CD4-positive, alpha-beta T cell treated with Interleukin-21 for 1 hour (primary cell): Measurements from ENCODE around the gene ACBD6.

Experiments
- DNase-seq: peaks from one replicate; pipeline ENCODE4 v3.0.0-alpha.2; 2020

The ACBD6 gene

GRCh38 chr1:180251526-180252305, 250.7 kb downstream of the ACBD6 start:
- DNase-seq: no peak

DNA sequence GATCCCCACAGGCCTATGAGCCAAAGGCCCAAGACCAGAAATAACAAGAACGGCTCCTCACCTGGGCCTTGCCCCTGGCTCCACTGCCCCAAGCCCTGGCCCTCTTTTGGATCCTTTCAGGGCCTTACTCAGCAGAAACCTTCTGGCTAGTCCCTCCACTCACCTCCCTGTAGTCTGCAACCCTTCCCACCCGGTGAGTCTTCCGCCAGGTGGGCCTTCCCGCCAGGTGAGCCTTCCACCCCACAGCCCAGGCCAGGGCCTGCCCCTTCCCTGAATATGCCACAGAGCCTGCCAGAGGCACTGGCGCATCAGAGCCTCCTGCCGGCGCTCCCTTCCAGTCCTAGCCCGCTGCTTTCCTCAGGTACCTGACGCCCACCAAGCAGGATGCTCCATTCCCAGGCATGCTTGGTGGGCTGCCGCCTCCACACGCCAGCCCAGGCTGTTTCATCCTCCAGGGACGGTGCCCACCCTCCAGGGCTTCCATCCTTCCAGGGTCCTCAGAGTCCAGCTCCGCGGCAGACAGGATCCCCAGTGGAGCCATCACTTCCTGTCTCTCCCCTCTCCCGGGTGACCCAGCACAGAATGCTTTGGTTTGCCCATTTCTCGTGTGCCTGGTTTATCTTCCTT, 251.4 kb downstream of the ACBD6 start:
- no peak for DNase-seq

DNA sequence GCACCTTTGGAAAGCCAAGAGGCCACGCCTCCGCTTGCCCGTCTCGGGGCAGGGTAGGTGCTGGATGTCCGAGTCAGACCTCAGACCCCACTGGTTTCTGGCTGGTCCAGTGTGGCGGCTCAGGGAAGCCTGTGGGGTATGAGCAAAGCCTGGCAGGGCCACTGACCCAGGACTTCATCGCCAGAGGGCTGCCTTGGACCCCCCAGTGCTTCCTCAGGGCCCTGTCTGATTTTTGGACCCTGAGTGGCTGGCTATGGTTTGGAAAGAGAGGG, 251.9 kb downstream of the ACBD6 start:
- DNase-seq: no peak

- no peak for DNase-seq
Observed at GRCh38 chr1:180249725-180250498, 252.5 kb downstream of the ACBD6 start.

DNA sequence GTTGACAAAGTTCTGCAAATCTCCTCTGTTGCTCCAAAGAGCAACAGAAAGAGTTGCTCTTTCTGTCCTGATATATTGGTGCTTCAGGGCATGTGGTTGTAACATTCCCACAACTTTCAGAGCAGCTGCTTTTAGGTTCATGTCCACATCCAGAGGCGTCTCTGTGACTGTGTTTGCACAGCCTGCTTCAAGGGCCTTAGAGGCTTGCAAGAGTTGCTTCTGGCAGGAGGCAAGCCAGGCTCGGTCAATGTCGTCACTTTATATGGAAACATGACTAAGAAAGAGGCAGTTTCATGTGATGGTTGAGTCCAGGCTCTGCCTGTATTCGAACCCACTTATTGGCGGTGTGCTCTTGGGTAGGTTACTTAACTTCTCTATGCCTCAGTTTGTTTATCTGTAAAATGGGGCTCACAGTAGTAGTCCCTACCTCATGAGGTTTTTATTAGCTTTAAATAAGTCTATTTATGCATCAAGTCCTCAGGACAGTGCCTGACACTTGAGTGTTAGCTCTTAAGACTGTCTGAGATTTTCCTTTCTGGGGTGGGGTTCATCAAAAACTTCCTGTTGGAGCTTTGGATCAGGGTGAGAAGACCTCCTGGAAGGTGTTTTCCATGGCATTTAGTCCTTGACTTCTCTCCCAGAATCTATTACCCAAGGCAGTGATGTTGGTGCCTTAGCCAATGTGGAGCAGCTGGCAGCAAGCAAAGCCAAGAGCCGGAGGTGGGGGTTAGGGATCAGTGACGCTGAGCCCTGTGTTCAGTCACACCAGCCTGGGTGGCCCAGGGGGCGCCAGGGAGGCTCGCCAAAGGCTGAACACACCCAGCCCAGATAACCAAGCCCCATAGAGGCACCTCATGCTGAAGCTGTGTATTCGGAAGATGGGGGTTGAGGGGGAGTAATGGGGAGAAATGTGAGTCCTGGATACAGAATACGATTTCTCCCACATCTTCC, 253.4 kb downstream of the ACBD6 start:
- DNase-seq: no peak

DNA sequence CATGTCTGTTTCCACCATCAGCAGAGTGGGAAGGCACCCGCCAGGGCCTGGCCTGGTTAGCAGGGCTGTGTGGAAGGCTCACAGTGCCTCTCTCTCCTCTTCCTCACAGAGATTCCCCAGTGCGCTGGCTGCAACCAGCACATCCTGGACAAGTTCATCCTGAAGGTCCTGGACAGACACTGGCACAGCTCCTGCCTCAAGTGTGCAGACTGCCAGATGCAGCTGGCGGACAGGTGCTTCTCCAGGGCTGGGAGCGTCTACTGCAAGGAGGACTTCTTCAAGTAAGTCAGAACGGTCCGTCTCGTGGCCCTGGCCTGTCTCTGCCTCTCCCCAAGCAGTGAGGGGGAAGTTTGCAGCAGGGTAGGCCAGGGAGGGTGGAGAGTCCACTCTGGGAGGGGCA, 254.2 kb downstream of the ACBD6 start:
- DNase-seq: no peak

- DNase-seq: no peak
Observed at GRCh38 chr1:180247580-180247979, 254.8 kb downstream of the ACBD6 start.

GRCh38 chr1:180247061-180247460, 255.3 kb downstream of the ACBD6 start:
- no peak for DNase-seq

DNA sequence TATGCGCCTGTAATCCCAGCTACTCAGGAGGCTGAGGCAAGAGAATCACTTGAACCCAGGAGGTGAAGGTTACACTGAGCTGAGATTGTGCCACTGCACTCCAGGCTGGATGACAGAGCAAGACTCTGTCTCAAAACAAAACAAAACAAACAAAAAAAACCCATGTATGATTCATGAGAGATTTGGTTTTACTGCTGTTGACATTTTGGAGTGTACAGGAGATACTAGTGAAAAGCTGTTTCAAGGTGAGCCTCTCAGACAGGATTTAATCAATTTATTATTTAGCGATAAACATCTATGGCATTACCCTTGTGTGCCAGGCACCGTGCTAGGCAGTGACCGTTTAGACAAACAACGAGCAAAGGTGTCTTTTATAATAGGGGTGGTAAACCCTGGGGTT, 255.8 kb downstream of the ACBD6 start:
- no peak for DNase-seq

DNA sequence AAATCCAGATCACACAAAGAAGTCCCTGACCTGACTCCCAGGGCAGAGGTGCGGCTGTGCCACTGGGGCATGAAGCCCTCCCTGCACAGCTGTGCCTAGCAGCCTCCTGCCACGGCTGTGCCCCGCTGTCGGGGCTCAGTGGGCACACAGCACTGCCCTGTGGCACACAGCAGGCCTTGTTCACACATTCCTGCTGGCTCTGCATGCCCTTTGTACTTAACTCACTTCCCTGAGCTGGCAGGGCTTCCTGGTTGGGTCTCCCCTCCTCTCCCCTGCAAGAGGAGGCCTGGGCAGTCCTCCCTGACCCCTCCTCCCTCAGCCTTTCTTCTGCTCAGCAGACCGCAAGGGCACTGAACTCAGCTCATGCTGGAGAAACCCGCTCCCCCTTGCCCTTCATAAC, 257.5 kb downstream of the ACBD6 start:
- no peak for DNase-seq

DNA sequence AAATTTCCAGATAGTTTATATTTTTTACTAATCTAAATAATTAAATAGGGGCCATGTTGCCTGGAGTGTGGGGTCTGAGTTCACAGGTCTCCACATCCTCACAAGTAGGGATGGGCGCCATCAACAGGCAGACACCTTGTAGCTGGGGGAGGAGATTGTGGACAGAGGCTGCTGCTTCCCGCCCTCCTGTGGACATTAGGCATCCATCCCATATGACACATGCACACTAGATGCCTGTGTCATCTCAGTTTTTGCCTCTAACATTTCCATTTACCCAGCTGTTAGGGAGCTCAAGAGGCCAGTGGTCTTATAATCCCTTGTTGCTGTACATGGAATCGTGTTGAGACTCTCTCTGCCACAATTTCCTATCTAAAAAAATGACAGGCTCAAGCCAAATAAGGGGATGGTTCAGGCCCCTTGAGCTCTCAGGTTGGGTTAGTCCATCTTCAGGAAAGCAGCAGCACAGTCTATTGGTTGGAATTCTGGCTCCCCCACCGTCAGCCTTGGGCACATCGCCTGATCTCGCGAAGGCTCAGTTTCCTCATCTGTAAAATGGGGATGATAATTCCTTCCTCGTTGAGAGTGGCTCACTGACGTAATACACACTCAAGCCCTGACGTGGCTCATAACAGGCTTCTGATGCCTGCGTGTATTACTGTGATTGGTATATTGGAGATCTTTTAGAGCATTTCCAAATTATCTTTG, 258.7 kb downstream of the ACBD6 start:
- no peak for DNase-seq

GRCh38 chr1:180241716-180242544, 260.4 kb downstream of the ACBD6 start:
- no peak for DNase-seq

DNA sequence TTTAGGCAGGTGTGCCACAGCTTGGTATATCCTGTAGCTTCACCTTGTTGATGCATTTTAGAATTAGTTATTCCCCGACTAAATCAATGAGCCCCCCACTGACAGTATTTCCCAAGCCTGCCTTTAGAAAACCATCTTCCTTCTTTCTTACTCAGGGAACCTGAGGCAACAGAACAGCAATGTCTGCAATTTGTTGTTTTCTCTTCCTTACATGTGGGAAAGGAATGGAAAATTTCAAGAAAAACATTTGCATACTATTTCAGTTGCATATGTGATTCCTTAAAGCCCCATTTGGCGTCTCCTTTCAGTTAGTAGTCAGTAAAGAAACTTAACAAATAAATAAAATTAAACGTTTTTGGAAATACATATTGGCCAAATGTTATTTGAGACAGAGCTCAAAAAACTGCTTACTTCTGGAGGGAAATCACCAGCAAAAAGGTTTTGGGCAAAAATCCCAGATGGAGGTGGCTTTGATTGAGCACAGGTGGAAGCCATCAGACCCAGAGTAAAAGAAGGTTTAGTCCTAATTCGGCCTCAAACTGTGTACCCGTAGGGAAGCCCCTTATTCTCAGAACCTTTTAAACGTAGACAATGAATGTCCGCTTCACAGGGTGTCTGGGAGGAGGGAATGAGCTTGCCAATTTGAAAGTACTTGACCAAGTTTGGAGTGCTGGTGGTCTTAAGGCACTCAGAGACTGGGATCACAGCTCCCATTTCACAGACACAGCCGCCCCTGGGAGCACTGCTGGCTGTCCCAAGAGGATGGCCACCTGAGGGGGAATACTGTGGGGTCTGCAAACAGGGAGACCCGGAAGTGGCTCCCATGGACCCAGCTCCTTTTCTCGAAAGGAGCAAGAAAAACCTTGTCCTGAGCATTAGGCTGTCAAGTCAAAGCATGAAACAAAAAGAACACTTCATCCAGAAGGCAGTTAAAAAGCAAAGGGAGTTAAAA, 263.0 kb downstream of the ACBD6 start:
- DNase-seq: no peak

DNA sequence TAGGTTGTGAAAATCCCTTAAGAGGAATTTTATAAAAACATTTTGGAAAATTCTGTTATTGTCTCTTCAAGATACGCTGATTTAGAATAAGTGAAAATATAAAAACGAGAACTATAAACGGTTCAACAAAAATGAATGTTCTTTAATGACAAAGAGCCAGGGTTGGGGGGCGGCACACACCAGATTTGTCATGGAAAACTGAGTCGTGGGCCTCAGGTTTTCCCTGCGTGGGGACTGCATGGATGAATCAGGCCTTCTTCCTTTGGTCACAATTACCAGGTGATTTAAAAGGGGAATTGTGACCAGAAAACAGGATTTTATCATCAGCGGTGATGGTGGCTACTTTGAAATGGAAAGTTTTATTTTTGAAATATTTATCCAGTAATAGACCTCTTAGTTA, 263.7 kb downstream of the ACBD6 start:
- no peak for DNase-seq
